ENCODE results near the gene PROCA1. TPM values are rescaled to one million over a fixed set of nuclear protein-coding genes. Genes with fewer than 3 reads are reported as not detected.

The PROCA1 gene
- total and polyA plus RNA-seq, 2 of the 13 experiments (the other 11 are each of a cell fraction or from before 2014, with no cell fraction given), result 0.73 to 1.5 TPM

GRCh38 chr17:28744972-28745785, 33.5 kb upstream of the PROCA1 start (continued):
- TF ChIP-seq TFAP4 (IDR thresholded peaks at IDR 0.05; ENCODE audit: borderline replicate concordance, low read depth) (peak; percentile 97), MTF2 (CRISPR knock-in tag; IDR thresholded peaks at IDR 0.05; ENCODE audit: borderline replicate concordance) (no peak), KMT2A (CRISPR knock-in tag; IDR thresholded peaks at IDR 0.05) (no peak), TCF7L2 (IDR thresholded peaks at IDR 0.05; ENCODE audit: low read depth, low read length) (no peak), ZNF552 (CRISPR knock-in tag; IDR thresholded peaks at IDR 0.05; ENCODE audit: borderline replicate concordance) (peak; percentile 45; the same call in 1 of the 2 replicates), ZNF558 (CRISPR knock-in tag; IDR thresholded peaks at IDR 0.05; ENCODE audit: borderline replicate concordance) (no peak; the same call in 1 of the 2 replicates), RXRA (CRISPR knock-in tag; IDR thresholded peaks at IDR 0.05) (peak; percentile 72), SIN3A (IDR thresholded peaks at IDR 0.05; ENCODE audit: borderline replicate concordance, low read depth, low read length) (0 out of 2 replicates have a peak, but pooled peaks have one; percentile 74), ZSCAN21 (CRISPR knock-in tag; IDR thresholded peaks at IDR 0.05; ENCODE audit: borderline replicate concordance) (peak; percentile 75; the same call in 1 of the 2 replicates), RXRB (CRISPR knock-in tag; IDR thresholded peaks at IDR 0.05; ENCODE audit: borderline replicate concordance) (peak; percentile 45), CBX1 (IDR thresholded peaks at IDR 0.05; ENCODE audit: low read depth) (peak; percentile 36), MLLT10 (CRISPR knock-in tag; IDR thresholded peaks at IDR 0.05) (no peak), ZNF281 (CRISPR knock-in tag; IDR thresholded peaks at IDR 0.05; ENCODE audit: borderline replicate concordance) (peak; percentile 94), E2F2 (CRISPR knock-in tag; IDR thresholded peaks at IDR 0.05; ENCODE audit: borderline replicate concordance) (no peak), FOSL2 (CRISPR knock-in tag; IDR thresholded peaks at IDR 0.05) (peak; percentile 45; the same call in 1 of the 2 replicates), MZF1 (CRISPR knock-in tag; IDR thresholded peaks at IDR 0.05; ENCODE audit: borderline replicate concordance) (0 out of 2 replicates have a peak, but pooled peaks have one; percentile 15), PATZ1 (CRISPR knock-in tag; IDR thresholded peaks at IDR 0.05) (peak; percentile 99), ZNF414 (CRISPR knock-in tag; IDR thresholded peaks at IDR 0.05) (peak; percentile 65)

Data from HepG2 (cell line).